ENCODE measurements around the gene RNASEH2B. TPM values are rescaled to one million over a fixed set of nuclear protein-coding genes. Genes with fewer than 3 reads are reported as not detected.

RNASEH2B gene
- total RNA-seq, 1 donor from 2014 or later: 54.8 TPM

GRCh38 chr13:50941146-50941545, 31.6 kb downstream of the RNASEH2B start:
- DNase-seq: no peak

DNA sequence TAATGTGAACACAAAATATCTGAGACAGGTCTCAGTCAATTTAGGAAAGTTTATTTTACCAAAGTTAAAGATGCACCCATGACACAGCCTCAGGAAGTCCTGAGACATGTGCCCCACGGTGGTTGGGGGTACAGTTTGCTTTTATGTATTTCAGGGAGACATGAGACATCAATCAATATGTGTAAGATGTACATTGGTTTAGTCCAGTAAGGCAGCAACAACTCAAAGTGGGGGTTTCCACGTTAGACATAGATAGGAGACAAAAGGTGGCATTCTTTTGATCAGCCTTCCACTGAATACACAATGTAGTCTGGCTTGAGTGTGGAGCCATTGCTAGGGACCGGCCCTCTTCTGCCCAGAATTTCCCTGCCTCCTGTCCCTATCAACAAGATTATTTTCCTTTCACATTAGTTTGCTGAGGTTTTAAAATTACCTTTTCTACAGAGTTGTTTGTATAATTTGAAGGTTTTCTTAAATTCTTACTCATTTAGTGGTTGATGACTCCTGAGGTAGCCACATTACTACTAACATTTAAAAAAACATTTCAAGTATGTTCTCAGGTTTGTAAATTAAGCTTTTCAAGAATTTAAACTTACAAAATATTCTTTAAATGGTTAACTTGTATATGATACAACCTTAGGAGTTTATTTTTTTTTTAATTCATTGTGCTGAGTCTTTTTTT, 33.2 kb downstream of the RNASEH2B start:
- no peak for DNase-seq

- DNase-seq: no peak
These were observed 36.1 kb downstream of the RNASEH2B start for GRCh38 chr13:50945669-50946068.

DNA sequence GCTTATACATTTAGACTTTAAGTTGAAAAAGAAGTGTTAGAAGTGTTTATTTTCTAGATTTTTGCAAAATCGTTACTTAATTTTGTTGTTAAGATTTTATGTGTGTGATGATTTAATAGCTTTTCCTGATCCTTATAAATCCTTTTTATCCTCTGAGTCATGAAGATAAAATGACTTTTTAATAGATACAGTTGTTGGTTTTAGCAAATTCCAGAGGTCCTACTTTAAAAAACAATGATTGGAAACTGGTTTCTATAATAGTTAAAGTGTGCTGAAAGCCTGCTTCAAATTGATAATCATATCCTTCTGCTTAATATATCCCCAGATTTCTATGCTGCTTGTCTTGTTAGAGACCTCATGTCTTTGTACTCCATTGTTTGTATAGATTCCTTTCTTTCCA, 39.0 kb downstream of the RNASEH2B start:
- no peak for DNase-seq

DNA sequence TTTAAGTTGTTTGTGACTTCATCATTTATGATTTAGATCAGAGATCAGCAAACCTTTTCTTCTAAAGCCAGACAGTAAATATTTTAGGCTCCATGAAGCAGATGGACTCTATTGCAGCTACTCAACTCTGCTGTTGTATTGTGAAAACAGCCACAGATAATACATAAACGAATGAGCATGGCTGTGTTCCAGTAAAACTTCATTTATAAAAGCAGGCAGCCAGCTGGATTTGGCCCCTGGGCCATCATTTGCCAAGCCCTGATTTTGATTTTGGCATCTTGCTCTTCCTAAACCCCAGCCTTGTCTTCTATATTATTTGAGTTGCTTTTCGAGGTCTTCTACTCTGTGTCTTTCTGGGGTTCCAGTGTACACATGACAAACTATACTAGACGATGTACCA, 41.3 kb downstream of the RNASEH2B start:
- no peak for DNase-seq

- peak; percentile 49 for DNase-seq
These were observed 41.8 kb downstream of the RNASEH2B start for GRCh38 chr13:50951366-50951765.

- DNase-seq: no peak
These were observed 45.6 kb downstream of the RNASEH2B start for GRCh38 chr13:50955241-50955640.

DNA sequence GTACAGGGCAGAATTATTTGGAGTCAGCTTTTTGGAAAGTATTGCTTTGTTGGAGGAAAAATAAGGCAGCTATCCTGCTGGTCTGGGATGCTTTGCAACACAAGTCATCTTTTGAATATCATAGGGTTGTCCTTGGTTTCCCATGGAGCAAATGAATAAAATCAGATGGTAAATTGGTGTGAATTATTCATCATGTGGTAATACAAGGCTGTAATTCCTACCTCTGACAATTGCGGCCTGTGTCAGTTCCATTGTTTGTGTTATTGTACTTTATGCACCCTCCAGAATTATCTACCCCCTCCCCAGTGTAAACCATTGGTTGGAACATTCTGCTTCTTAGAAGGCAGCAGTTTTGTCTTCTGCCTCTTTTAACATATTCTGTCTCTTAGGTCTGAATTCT, 46.2 kb downstream of the RNASEH2B start:
- DNase-seq: no peak

- no peak for DNase-seq
These were observed 48.0 kb downstream of the RNASEH2B start for GRCh38 chr13:50957620-50958019.

DNA sequence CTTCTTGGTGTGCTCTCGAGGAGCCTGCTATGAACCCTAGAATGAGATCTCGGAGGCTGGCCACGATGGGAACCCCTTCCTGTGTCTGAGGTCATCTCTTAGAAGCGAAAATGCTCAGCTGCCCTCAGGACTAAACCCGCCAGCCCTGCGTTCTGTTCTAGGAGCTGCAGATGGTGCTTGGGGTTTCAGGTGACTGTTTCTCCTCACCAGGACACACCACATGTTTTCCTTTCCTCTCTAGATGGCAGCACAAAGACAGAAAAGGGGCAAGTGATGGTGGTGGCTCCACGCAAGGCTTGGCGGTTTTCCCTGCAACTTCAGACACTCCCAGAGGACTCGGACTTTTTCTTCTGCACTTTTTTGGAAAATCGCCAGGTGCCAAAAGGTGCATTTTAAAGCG, 60.1 kb downstream of the RNASEH2B start:
- no peak for DNase-seq

DNA sequence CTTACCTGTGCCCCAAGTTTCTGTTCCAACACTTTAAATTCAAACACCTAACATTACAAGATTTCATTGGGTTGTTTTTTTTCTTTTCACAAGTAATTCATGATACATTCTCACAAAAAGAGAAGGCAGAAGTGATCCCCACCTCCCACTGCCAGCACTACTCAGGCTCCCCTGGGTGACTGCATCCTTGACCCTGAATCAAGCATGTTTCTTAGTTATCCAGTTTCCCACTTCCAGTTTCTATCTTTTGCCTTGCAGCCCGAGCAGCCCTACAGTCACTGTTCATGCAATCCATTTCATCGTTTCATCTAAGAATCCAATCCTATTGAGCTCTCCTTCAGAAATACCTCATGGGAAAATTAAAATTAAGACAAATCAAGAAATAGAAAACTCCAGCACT, 61.4 kb downstream of the RNASEH2B start:
- DNase-seq: no peak

GRCh38 chr13:50974268-50974667, 64.7 kb downstream of the RNASEH2B start:
- DNase-seq: no peak

DNA sequence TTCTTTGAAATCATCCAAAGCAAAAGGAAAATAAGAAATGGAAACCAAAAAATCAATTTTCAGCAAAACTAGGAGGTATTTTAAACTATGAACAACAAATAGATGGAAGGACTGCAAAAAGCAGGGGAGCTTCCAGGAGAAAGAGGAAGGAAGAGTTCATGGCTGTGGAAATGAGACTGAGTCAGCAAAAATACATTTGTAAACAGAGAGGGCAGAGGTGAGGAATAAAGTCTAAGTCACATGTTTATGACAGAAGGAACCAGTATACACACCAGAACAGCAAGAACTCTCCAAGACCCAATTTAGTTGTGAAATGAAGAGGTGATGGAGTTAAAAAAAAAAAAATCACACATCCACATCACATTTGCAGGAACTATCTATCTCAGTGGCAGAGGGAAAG, 69.6 kb downstream of the RNASEH2B start:
- DNase-seq: no peak

- no peak for DNase-seq
These were observed 72.1 kb downstream of the RNASEH2B start for GRCh38 chr13:50981686-50982085.

GRCh38 chr13:50989476-50989875, 79.9 kb downstream of the RNASEH2B start:
- DNase-seq: no peak

DNA sequence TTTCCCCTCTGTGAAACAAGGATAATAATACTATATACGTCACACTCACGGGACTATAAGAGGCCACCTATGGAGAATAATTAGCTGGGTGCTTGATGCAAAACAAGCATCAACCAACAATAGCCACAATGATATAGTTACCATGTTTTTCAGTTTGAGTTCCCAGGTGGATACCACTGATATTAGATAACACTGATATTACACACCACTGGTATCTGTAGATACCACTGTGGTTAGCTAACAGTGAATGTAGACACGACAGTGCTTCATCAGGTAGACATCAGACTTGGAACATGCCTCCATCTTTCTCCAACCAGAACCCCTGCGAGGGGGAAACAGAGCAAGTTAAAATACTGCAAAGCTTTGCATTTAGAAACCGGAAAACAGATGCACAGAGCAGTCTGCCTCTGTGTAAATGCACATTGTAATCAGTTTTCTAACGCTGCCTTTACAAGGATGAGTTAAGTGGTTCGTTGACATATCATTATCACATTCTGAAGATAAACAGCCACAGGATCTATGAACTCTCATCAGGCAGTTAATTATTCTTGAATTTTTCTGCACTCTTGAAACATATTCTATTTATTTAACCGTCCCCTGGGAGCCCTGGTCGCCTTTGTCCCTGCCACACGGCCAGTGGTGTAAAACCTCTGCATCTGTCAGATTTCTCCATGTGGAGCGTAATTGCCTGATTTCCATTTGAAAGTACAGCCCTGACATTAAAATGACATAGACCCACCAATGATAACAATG, 80.7 kb downstream of the RNASEH2B start:
- DNase-seq: no peak

- no peak for DNase-seq
These were observed 81.4 kb downstream of the RNASEH2B start for GRCh38 chr13:50990818-50991506.

- no peak for DNase-seq
These were observed 82.3 kb downstream of the RNASEH2B start for GRCh38 chr13:50991579-50992521.

GRCh38 chr13:50993371-50993770, 83.8 kb downstream of the RNASEH2B start:
- DNase-seq: no peak

- no peak for DNase-seq
These were observed 84.3 kb downstream of the RNASEH2B start for GRCh38 chr13:50993934-50994333.

- DNase-seq: no peak
These were observed 85.1 kb downstream of the RNASEH2B start for GRCh38 chr13:50994651-50995050.

DNA sequence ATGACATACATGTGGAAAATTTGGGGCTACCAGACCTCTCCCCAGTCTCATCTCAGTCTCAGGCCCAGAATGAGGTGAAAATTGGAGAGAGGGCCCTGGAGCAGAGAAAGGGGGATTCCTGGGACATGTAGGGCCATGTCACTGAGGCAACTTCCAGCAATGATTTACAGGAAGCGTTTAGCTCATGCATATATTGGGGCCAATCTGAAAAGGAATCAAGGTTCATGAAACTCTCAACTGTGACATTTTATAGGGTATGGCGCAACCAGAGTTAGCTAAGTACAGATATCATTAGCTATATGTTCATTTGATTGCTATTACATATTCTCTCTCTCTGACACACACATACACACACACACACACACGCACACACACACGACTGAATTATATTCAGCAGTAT, 86.3 kb downstream of the RNASEH2B start:
- no peak for DNase-seq

All from skin of body (tissue), 2 donors.